NK-92 treated with Interleukin-12 subunit alpha and Interleukin-12 subunit beta, amount 100 ng/mL, for 24 hours (cell line): ENCODE measurements around the gene CHN1.

Experiments
- DNase-seq: peaks from one replicate; lab custom pipeline; 2025; lab: John Stamatoyannopoulos, UW

The CHN1 gene

DNA sequence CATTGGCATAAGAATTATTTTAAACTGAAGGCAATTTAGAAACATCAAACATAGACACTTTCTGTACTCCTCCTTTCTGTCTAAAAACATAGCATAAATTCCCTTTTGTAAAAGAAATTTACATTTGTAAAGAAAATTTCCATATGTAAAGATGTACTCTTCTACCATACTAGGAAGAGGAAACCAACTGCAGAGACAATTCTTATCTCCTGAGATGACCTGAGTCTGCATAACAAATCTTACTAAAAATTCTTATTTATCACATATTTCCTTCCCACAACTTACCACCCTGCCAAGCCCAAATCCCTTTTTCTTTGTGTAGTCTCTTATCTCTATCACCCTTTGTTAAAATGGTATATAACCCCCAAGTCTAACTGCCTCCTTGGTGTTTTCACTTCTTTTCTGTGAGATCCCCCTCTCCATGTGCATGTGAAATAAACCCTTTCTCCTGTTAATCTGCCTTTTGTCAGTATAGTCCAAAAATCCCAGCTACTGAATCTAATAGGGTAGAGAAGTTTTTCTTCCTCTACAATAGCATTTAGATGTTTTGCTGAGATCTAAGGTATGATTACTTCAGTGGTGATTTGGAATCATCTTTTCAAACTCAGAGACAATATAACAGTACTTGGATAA lies 81.0 kb downstream of the CHN1 start:
- no peak for DNase-seq

DNA sequence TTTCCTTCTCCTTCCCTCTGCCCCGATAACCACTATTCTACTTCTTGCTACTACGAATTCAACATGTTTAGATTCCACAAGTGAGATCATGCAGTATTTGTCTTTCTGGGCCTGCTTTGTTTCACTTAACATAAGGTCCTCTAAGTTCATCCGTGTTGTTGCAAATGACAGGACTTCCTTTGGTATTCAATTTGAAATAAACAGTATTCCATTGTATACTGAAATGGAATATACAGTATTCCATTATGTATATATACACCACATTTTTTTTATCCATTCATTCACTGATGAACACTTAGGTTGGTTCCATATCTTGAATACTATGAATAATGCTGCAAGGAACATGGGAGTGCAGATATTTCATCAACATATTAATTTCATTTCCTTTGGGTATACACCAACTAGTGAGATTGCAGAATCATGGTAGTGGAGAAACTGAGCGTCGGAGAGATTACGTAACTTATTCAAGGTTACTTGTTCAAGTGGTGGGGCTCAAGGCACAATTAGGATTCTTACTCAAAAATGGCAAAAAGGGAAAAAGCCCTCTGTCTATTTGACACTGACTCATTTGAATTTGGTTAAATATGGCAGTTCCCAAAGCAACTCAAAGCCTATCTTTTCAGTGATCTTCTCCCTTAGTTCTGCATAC lies 85.1 kb downstream of the CHN1 start:
- DNase-seq = no peak

- DNase-seq = no peak
These were observed 86.2 kb downstream of the CHN1 start for GRCh38 chr2:174918886-174919526.

- no peak for DNase-seq
These were observed 88.8 kb downstream of the CHN1 start for GRCh38 chr2:174916270-174916930.

DNA sequence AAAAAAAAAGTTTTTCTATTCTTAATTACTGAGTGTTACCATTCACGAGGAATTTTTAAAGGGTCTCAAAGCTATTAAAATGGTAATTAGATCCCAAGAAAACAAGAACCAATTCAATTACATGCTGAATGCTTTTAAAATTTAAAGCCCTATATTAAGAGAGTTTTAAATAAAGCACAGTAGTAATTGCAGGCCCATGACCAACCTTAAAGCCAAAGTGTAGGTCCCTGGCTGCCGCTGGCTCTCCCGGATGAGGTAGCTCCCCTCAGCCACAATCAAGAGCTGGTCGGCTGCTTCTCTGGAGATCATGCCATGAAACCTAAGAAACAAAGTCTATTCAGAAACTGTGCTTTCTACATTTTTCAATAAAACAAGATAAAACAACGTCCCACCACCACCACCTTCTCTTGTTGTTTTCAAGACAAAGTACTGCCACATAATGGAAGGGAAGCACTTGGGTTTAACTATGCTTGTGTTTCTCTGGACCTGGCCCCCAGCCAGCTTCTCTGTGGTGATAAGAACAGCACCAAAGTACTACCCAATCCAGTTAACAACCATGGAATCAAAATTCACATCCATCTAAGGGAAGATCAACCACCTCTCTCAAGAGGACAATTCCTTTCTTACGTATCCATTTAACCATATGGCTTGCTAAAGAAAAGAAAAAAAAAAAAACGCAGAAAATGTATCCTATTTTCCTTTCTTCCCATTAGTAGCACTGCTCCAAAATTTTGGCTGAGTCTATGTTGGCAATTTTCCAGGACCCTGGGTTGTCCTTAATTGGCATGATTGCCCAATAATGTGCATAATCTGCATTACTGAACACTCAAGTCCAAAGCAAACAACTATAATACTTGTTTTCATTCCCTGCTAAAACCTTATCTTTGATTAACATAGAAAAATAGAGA lies 90.1 kb downstream of the CHN1 start:
- no peak for DNase-seq

GRCh38 chr2:174908284-174908683 lies 96.9 kb downstream of the CHN1 start:
- no peak for DNase-seq

DNA sequence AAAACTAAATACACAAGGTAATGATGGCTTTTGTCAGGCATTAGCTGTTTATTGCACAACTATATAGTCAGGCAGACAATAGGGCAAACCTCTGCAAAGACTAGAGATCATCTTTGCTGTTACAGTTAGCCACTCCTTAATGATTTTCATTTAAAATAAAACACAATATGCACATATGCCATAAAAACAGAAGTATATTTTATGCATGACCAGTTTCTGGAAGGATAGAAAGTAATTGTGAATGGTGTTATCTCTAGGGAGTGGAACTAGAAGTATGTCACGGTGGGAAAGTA lies 102.0 kb downstream of the CHN1 start:
- DNase-seq = no peak

GRCh38 chr2:174902506-174903263 lies 102.5 kb downstream of the CHN1 start:
- DNase-seq = no peak

- DNase-seq = no peak
These were observed 104.1 kb downstream of the CHN1 start for GRCh38 chr2:174901075-174901474.

DNA sequence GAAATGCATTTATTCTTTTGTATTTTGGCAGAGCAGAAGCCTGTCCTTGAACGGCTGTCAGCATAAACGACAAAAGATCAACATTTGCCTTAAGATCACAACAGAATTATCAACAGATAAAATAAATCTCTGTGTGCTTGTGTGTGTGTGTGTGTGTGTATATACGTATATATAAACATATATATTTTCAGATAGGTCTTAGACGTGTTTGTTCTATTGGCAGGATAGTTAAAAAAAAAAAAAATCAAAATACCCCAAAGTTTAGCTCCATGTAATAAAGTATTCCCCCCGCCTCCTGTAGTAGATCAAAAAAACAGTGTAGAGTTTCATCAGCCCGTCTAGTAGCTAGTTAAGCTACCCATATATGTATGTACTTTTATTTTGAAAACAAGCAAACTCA lies 107.9 kb downstream of the CHN1 start:
- DNase-seq = no peak

- DNase-seq = no peak
These were observed 112.2 kb downstream of the CHN1 start for GRCh38 chr2:174893018-174893417.

DNA sequence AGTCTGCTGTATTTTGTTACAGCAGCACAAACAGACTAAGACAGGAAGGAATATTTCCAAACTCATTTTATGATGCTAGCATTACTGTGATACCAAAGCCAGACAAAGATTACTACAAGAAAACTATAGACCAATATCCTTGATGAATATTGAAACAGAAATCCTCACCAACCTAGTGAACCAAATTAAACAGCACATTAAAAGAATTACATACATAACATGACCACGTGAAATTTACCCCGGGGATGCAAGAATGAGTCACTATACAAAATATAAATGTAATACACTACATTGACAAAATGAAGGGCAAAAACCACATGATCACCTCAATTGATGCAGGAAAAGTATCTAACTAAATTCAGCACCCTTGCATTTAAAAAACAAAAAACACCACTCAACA lies 112.6 kb downstream of the CHN1 start:
- DNase-seq = no peak

DNA sequence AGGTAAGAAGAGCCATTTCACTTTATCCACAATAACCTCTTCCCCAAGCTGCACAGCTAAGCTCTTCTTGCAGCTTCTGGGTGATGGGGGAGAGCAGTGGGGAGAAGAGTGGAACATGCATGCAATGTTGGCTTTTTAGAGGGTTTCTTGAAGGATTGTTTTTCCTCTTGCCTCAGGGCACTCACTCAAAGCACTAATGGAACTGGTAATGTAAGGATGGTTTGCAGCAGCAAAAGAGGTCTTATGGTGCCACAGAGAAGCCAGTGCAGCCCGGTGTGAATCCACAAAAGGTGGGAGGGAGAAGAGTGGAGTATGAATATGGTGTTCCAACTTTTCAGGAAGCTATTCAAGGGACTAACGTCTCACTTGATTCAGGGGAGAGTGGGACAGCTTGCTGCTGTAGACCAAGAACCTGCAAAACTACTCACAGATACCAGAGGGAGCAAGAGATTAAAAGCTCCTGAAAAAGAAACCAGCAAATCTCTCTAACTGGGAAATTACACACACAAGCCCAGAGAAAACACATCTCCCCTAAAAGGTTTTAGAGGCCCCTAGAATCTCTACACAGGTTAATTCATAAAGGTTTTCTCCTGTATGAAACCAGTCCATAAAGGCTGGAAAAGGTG lies 116.4 kb downstream of the CHN1 start:
- DNase-seq = no peak

DNA sequence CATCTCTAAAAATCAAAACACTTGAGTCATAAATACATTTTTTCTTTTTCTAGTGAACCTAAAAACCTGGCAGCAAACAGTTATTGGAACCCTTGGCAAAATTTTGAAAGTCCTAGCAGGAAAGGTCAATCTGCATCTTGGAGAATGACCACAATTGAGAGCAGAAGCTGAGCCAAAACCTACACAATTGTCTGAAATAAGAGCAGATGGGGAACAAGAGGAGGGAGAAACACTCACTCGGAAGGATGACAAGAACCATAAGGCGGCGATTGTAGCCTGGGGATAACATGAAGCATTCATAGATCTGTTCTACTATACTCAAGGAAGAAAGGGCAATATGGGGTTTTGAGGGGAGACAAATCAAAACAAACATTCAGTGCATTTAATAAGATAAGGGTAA lies 117.0 kb downstream of the CHN1 start:
- no peak for DNase-seq

- no peak for DNase-seq
These were observed 122.8 kb downstream of the CHN1 start for GRCh38 chr2:174882416-174882815.

GRCh38 chr2:174881678-174882077 lies 123.5 kb downstream of the CHN1 start:
- DNase-seq = no peak

- DNase-seq = no peak
These were observed 126.5 kb downstream of the CHN1 start for GRCh38 chr2:174878537-174879147.

DNA sequence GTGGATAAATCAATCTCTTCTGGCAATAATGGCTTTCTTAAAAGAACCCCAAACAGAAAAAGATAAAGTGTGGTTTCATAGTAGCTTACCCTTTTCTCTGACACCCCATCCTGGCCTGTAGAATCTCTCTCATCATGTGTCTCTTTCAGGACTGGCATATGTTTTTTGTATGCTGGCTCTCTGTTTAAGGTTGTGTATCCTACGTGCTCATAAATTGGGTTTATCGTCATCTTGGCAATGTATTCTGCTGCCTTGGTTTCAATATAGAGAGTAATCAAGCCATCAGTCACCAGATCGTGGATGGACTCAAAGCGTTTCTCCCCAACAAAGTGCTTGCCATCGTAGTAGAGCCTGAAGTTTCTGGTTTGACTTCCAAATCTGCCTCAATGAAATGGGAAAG lies 127.4 kb downstream of the CHN1 start:
- no peak for DNase-seq

- no peak for DNase-seq
These were observed 127.9 kb downstream of the CHN1 start for GRCh38 chr2:174877301-174877700.

DNA sequence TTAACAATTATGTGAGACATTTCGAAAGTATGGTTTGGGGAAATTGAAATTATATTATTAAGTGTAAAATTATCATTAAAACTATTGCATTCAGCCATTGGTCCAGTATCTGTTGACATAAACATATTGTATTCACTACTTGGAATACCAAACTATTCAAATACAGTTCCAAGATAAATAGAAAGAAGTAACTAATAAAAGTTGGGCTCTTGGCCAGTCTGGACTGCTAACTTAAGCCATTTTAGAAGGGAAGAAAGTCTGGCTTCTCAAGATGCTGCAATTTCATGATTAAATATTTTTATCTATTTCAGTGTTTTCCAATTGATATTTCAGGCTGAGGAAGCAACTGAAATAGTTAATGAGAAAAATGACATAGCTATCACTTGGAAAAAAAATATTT lies 131.1 kb downstream of the CHN1 start:
- DNase-seq = no peak

GRCh38 chr2:174873471-174873870 lies 131.7 kb downstream of the CHN1 start:
- DNase-seq = no peak
